ENCODE results near the gene MXRA8.

MXRA8 gene

DNA sequence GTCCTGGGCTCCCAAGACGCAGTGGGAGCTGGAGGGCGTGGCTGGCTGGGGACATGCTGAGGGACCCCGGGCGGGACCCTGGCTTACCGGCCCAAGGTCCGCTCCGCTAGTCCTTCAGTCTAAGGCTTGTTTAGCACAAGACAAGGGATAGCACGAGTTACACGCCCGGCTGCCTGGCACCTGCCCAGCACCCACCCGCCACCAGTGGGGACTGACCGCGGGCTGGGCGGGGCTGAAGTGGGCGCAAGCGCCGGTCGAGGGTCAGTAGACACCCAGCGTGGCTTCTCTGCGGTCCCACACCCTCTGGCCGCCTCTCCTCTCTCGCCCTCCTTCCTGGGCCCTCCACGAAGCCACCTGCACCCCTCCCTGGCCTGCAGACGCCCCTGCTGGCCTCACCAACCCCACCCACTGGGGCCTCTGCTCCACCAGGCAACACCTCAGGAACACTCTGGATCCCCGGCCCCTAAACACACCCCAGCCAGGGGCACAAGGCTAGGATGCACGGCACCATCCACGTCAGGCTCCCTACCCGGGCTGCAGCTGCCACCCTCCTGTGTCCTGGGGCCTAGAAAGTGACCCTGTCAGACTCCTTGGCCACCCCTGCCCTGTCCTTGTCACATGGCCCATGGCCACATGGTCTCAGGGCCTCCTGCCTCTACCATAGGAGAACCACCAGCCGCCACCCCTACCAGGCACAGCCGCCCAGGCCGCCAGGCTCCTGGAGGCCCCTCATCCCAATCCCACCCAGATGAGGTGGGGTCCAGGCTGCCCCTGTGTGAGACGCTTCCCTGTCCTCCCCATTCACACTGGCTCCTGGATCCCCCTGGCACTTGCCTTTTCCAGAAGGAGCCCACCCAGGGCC is 21.2 kb downstream of the MXRA8 start:
- ChIA-PET CTCF (no interaction called here), POLR2A (interaction anchor here (0.9 to 1.1 kb wide), 2 partner anchors 10 to 11 kb away, joined by 3 to 4 read pairs; no protein-coding TSS in a partner anchor)
- no peak for DNase-seq (ENCODE audit: extremely low spot score)
- no peak for TF ChIP-seq SP1 (IDR thresholded peaks at IDR 0.05)
- no peak for TF ChIP-seq HDGF (IDR thresholded peaks at IDR 0.05; ENCODE audit: borderline replicate concordance)
- no peak for TF ChIP-seq CTBP1 (IDR thresholded peaks at IDR 0.05; ENCODE audit: borderline replicate concordance)
- TF ChIP-seq, protein P1, sequence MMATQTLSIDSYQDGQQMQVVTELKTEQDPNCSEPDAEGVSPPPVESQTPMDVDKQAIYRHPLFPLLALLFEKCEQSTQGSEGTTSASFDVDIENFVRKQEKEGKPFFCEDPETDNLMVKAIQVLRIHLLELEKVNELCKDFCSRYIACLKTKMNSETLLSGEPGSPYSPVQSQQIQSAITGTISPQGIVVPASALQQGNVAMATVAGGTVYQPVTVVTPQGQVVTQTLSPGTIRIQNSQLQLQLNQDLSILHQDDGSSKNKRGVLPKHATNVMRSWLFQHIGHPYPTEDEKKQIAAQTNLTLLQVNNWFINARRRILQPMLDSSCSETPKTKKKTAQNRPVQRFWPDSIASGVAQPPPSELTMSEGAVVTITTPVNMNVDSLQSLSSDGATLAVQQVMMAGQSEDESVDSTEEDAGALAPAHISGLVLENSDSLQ (IDR thresholded peaks at IDR 0.05), result no peak

DNA sequence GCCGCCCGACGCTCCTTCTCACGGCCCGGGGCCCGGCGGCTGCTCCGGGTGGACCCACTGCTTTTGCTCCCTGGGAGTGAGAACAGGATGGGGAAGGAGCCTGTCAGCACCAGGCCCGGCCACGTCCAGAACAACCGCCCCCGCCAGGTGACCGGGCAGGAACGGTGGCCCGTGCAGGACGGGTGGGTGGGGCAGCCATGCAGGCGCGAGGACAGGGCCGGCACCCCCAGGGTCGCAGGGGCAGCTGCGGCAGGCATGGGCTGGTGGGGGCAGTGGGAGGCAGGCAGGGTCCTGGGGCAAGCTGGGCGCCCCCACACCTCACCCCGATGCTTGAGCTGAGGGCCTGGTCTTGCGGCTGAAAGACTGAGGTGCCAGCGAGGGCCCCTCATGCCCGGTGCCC is 21.9 kb downstream of the MXRA8 start:
- ChIA-PET CTCF (no interaction called here), POLR2A (interaction anchor here (0.9 kb wide), 1 partner anchor 11 kb away, joined by 4 read pairs; no protein-coding TSS in a partner anchor)
- no peak for DNase-seq (ENCODE audit: extremely low spot score)
- TF ChIP-seq CTBP1 (IDR thresholded peaks at IDR 0.05; ENCODE audit: borderline replicate concordance) (no peak), BHLHE40 (IDR thresholded peaks at IDR 0.05; ENCODE audit: borderline replicate concordance) (no peak), FOXA1 (IDR thresholded peaks at IDR 0.05) (no peak), SUZ12 (IDR thresholded peaks at IDR 0.05) (no peak), L3MBTL2 (conservative IDR thresholded peaks at IDR 0.05) (no peak), ARNT (IDR thresholded peaks at IDR 0.05) (no peak), NFRKB (IDR thresholded peaks at IDR 0.05) (no peak)

- ChIA-PET POLR2A (interaction anchor here (0.9 to 1.2 kb wide), 2 partner anchors 12 kb away, joined by 4 to 5 read pairs; no protein-coding TSS in a partner anchor), CTCF (interaction anchor here (0.6 kb wide), 1 partner anchor 15 kb away, joined by 3 read pairs; no protein-coding TSS in a partner anchor)
- no peak for TF ChIP-seq ARNT (IDR thresholded peaks at IDR 0.05)
- no peak for TF ChIP-seq SP1 (IDR thresholded peaks at IDR 0.05)
- TF ChIP-seq TARDBP (IDR thresholded peaks at IDR 0.05), result no peak
- no peak for TF ChIP-seq HDGF (IDR thresholded peaks at IDR 0.05; ENCODE audit: borderline replicate concordance)
- TF ChIP-seq NFRKB (IDR thresholded peaks at IDR 0.05), result no peak
- TF ChIP-seq L3MBTL2 (conservative IDR thresholded peaks at IDR 0.05), result no peak
- no peak for TF ChIP-seq BHLHE40 (IDR thresholded peaks at IDR 0.05; ENCODE audit: borderline replicate concordance)
- no peak for TF ChIP-seq LEF1 (IDR thresholded peaks at IDR 0.05; ENCODE audit: borderline replicate concordance)
- TF ChIP-seq FOXA1 (IDR thresholded peaks at IDR 0.05), result no peak
- TF ChIP-seq ZNF384 (IDR thresholded peaks at IDR 0.05), result no peak
- TF ChIP-seq CTBP1 (IDR thresholded peaks at IDR 0.05; ENCODE audit: borderline replicate concordance), result no peak
- TF ChIP-seq SUZ12 (IDR thresholded peaks at IDR 0.05), result no peak
- TF ChIP-seq, protein P1 (IDR thresholded peaks at IDR 0.05), result no peak
- no peak for TF ChIP-seq FOXK2 (IDR thresholded peaks at IDR 0.05)
- no peak for TF ChIP-seq FOXM1 (IDR thresholded peaks at IDR 0.05; ENCODE audit: borderline replicate concordance)
- DNase-seq (ENCODE audit: extremely low spot score), result no peak
Measured at GRCh38 chr1:1335792-1336248, 22.5 kb downstream of the MXRA8 start.

DNA sequence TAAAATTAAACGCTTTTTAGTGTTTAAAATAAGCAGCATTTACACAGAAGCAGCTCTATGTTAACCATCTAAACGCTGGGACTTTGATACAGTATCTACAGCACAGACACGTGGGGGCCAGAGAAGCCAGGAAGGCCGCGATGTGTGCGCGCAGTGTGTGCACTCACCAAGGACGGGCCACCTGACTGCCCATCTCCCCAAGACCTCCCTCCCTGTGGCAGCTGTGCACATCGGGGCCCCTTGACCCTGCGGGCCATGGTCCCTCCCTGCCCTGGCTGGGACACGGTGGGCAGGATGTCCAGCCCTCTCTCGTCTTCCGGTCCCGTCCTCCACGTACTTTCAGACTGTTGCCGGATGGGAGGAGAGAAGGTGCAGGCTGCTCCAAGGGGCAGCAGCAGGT is 23.1 kb downstream of the MXRA8 start:
- no peak for DNase-seq (ENCODE audit: extremely low spot score)
- TF ChIP-seq BHLHE40 (IDR thresholded peaks at IDR 0.05; ENCODE audit: borderline replicate concordance) (no peak), LEF1 (IDR thresholded peaks at IDR 0.05; ENCODE audit: borderline replicate concordance) (no peak), L3MBTL2 (conservative IDR thresholded peaks at IDR 0.05) (no peak), ARNT (IDR thresholded peaks at IDR 0.05) (no peak), CTBP1 (IDR thresholded peaks at IDR 0.05; ENCODE audit: borderline replicate concordance) (no peak), TARDBP (IDR thresholded peaks at IDR 0.05) (no peak), FOXM1 (IDR thresholded peaks at IDR 0.05; ENCODE audit: borderline replicate concordance) (no peak), SP1 (IDR thresholded peaks at IDR 0.05) (no peak), HDGF (IDR thresholded peaks at IDR 0.05; ENCODE audit: borderline replicate concordance) (no peak), ZNF384 (IDR thresholded peaks at IDR 0.05) (no peak), FOXK2 (IDR thresholded peaks at IDR 0.05) (no peak), NFRKB (IDR thresholded peaks at IDR 0.05) (no peak), FOXA1 (IDR thresholded peaks at IDR 0.05) (no peak), ELF4 (IDR thresholded peaks at IDR 0.05) (no peak)
- TF ChIP-seq, protein P1 (IDR thresholded peaks at IDR 0.05), result no peak
- ChIA-PET POLR2A (interaction anchor here (1.2 kb wide), 1 partner anchor 13 kb away, joined by 5 read pairs; no protein-coding TSS in a partner anchor), CTCF (interaction anchor here (0.6 to 0.7 kb wide), 2 partner anchors 14 to 213 kb away, joined by 3 read pairs; no protein-coding TSS in a partner anchor)

GRCh38 chr1:1334835-1335234 is 23.5 kb downstream of the MXRA8 start:
- TF ChIP-seq ARNT (IDR thresholded peaks at IDR 0.05) (no peak), ELF4 (IDR thresholded peaks at IDR 0.05) (no peak), BHLHE40 (IDR thresholded peaks at IDR 0.05; ENCODE audit: borderline replicate concordance) (no peak), CTBP1 (IDR thresholded peaks at IDR 0.05; ENCODE audit: borderline replicate concordance) (no peak), SUZ12 (IDR thresholded peaks at IDR 0.05) (no peak), TARDBP (IDR thresholded peaks at IDR 0.05) (no peak), ZNF384 (IDR thresholded peaks at IDR 0.05) (no peak), SP1 (IDR thresholded peaks at IDR 0.05) (no peak)
- POLR2A ChIA-PET, result interaction anchor here (1.2 kb wide), 1 partner anchor 13 kb away, joined by 5 read pairs; no protein-coding TSS in a partner anchor
- DNase-seq (ENCODE audit: extremely low spot score), result no peak
- CTCF ChIA-PET, result interaction anchor here (0.7 kb wide), 1 partner anchor 214 kb away, joined by 3 read pairs; no protein-coding TSS in a partner anchor

Data from HEK293T (cell line).